Upper lobe of right lung (tissue), 1 donor: ENCODE results near the gene SPOCK1. TPM values are rescaled to one million over a fixed set of nuclear protein-coding genes. Genes with fewer than 3 reads are reported as not detected.

Experiments
- ATAC-seq: fragments of 200-7000 bp; cut with Tn5 transposase; one replicate; pipeline ENCODE4 v1.9.1; 2020; ENCODE audit warnings: mild to moderate bottlenecking, moderate library complexity
- DNase-seq: peaks from one replicate; pipeline ENCODE4 v3.0.0-alpha.2; 2020
- H3K27ac ChIP-seq: fragments of 200-600 bp; one replicate; pipeline ENCODE4 v1.8.0; 2022
- H3K27me3 ChIP-seq: fragments of 200-600 bp; one replicate; pipeline ENCODE4 v1.8.0; 2022; ENCODE audit warnings: mild to moderate bottlenecking
- H3K36me3 ChIP-seq: fragments of 200-600 bp; one replicate; pipeline ENCODE4 v1.8.0; 2022
- H3K4me1 ChIP-seq: fragments of 200-600 bp; one replicate; pipeline ENCODE4 v1.8.0; 2022
- H3K4me3 ChIP-seq: fragments of 200-600 bp; one replicate; pipeline ENCODE4 v1.8.0; 2022; ENCODE audit warnings: mild to moderate bottlenecking
- H3K9me3 ChIP-seq: fragments of 200-600 bp; one replicate; pipeline ENCODE4 v1.8.0; 2022
- intact Hi-C: fragments of 100-400 bp; cut with DNase I; formaldehyde crosslinking; loops from one replicate; pipeline ENCODE4 v1.11.0; 2022
- total RNA-seq: library from RNA; stranded (reverse); fragmentation: NEBNext Ultra II Directional; extraction: Animal tissue kit (Norgen Biotek cat#: 25700); gene quantifications from one replicate; pipeline ENCODE4 v1.2.1, GENCODE V29; 2021
- TF ChIP-seq, protein P1 (sequence below): fragments of 200-600 bp; IDR thresholded peaks from one replicate; pipeline ENCODE4 v1.8.0; 2022; ENCODE audit warnings: antibody characterized with exemption
- donor health status: DM: no; HTN: yes; CAD: no; lungs with severe emphysema.

Gene SPOCK1
- total RNA-seq, 1 donor from 2014 or later = 4.0 TPM

DNA sequence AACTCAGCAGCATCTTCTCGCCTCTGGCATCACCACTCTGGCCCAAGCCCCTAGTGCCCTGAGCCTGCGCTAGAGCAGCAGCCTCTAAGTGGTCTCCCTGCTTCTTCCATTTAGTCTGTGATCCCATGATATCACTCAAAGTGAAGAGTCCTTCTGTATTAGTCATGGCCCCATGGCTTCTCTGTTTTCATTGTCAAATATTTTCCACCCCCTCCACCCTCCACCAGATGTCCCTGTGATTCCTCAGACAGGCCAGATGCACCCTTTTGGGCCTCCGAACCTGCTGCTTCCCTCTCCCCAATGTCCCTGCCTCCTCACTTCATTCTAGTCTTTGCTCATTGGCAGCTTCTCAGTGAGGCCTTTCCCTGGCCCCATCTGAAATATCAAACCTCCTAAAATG lies 299.2 kb downstream of the SPOCK1 start:
- intact Hi-C loops = no loop called here
- H3K9me3 ChIP-seq = no peaks in the 10 kb centered on the region

DNA sequence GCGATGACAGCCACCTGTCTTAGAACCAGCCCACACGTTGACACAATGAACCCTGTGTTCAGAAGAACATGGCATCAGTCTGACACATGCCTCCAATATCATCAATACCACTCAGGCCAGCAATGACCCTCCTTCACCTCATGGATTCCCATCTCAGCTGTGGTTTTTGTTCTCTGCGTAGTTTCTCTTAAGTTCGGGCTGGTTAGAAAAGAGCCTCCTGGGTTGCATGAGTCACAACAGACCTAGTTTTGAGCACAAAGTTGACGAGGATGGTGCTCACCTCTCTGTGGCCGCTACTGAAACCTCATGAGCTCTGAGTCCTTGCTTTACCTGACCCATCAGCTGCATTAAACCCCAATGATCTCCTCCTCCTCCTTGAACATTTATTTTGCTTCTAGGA lies 299.9 kb downstream of the SPOCK1 start:
- ATAC-seq (no peak), DNase-seq (no peak)
- peaks cover 46% of the 10 kb centered on the region for H3K27me3 ChIP-seq
- H3K36me3 ChIP-seq = no peaks in the 10 kb centered on the region
- H3K9me3 ChIP-seq = no peaks in the 10 kb centered on the region
- H3K27ac ChIP-seq = no peak overlapping the region
- intact Hi-C loops = no loop called here
- TF ChIP-seq, protein P1, sequence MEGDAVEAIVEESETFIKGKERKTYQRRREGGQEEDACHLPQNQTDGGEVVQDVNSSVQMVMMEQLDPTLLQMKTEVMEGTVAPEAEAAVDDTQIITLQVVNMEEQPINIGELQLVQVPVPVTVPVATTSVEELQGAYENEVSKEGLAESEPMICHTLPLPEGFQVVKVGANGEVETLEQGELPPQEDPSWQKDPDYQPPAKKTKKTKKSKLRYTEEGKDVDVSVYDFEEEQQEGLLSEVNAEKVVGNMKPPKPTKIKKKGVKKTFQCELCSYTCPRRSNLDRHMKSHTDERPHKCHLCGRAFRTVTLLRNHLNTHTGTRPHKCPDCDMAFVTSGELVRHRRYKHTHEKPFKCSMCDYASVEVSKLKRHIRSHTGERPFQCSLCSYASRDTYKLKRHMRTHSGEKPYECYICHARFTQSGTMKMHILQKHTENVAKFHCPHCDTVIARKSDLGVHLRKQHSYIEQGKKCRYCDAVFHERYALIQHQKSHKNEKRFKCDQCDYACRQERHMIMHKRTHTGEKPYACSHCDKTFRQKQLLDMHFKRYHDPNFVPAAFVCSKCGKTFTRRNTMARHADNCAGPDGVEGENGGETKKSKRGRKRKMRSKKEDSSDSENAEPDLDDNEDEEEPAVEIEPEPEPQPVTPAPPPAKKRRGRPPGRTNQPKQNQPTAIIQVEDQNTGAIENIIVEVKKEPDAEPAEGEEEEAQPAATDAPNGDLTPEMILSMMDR = no peak
- H3K4me3 ChIP-seq = no peak overlapping the region
- no peaks in the 10 kb centered on the region for H3K4me1 ChIP-seq

More for the DNA sequence above, 299.2 kb downstream of the SPOCK1 start:
- no peak for ATAC-seq
- TF ChIP-seq, protein P1 = no peak
- no peaks in the 10 kb centered on the region for H3K36me3 ChIP-seq
- H3K27me3 ChIP-seq = peaks cover 46% of the 10 kb centered on the region
- no peaks in the 10 kb centered on the region for H3K4me1 ChIP-seq
- H3K27ac ChIP-seq = no peak overlapping the region
- no peak for DNase-seq
- H3K4me3 ChIP-seq = no peak overlapping the region

DNA sequence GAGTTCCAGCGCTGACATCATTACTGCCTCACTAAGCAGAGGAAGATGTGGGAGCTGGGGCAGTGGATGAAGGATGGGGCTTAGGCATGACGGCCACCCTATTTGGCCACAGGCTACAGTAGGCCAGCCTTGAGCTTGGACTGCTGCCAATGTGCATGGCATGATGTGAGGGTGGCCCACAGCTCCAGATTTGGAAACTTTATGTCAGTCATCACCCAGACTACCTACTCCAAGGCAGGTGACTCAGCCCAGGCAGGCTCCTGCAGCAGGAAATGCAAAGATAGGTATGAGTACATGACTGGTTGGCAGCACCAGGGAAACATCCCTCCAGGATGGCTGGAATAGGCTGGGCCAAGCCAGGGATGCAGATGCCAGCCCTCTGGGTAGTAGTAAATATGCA lies 303.6 kb downstream of the SPOCK1 start:
- H3K27ac ChIP-seq = no peak overlapping the region
- no peak overlapping the region for H3K4me3 ChIP-seq
- peaks cover 17% of the 10 kb centered on the region for H3K27me3 ChIP-seq
- intact Hi-C loops = no loop called here
- ATAC-seq = no peak
- no peaks in the 10 kb centered on the region for H3K36me3 ChIP-seq
- TF ChIP-seq, protein P1 = no peak
- H3K4me1 ChIP-seq = no peaks in the 10 kb centered on the region
- DNase-seq = no peak
- no peaks in the 10 kb centered on the region for H3K9me3 ChIP-seq

DNA sequence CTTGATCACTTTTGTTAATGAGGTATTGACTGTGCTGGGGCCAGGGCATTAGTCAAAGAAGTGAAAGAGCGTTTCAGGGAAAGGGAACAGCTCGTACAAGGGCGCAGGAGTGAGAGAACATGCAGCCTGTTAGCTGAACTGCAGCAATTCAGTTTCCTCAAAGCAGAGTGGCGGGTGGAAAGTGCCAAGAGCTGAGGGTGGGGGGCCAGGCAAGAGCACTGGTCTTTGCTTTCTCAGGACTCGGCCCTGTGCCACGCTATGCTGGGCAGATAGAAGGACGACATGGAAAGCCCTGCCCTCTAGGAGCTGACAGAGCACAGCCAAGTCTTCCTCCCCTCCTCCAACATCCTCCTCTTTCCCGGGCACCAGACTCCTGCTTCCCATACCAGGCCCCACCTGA lies 304.8 kb downstream of the SPOCK1 start:
- no peaks in the 10 kb centered on the region for H3K9me3 ChIP-seq
- ATAC-seq = no peak
- intact Hi-C loops = no loop called here
- H3K4me1 ChIP-seq = no peaks in the 10 kb centered on the region
- peaks cover 5% of the 10 kb centered on the region for H3K27me3 ChIP-seq
- no peak overlapping the region for H3K4me3 ChIP-seq
- TF ChIP-seq, protein P1 = no peak
- H3K36me3 ChIP-seq = no peaks in the 10 kb centered on the region
- no peak for DNase-seq
- no peak overlapping the region for H3K27ac ChIP-seq

DNA sequence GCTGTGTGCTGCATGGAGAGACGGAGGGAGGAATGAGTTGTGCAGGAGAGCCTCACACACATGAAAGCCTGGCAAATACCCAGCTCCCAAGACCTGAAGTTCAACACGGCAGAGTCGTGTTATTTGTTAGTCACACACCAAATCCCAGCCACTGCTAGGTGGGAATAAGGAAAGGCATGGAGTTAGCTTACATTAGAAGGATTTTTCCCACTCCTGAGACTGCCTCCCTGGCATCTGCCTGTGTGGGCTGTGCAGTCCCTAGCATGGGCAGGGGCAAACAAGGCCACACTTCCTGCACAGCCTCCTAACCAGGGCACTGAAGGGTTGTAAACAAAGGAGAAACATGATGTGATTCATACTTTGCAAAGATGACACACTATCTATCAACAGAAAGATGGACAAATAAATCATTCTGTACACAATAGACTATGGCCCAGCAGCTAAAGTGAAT lies 306.8 kb downstream of the SPOCK1 start:
- intact Hi-C loops = no loop called here
- DNase-seq (no peak), ATAC-seq (no peak)
- Histone ChIP-seq H3K9me3 (no peaks in the 10 kb centered on the region), H3K27me3 (peaks cover 7% of the 10 kb centered on the region), H3K36me3 (no peaks in the 10 kb centered on the region), H3K27ac (no peak overlapping the region), H3K4me1 (no peaks in the 10 kb centered on the region), H3K4me3 (no peak overlapping the region)
- TF ChIP-seq, protein P1 = no peak

DNA sequence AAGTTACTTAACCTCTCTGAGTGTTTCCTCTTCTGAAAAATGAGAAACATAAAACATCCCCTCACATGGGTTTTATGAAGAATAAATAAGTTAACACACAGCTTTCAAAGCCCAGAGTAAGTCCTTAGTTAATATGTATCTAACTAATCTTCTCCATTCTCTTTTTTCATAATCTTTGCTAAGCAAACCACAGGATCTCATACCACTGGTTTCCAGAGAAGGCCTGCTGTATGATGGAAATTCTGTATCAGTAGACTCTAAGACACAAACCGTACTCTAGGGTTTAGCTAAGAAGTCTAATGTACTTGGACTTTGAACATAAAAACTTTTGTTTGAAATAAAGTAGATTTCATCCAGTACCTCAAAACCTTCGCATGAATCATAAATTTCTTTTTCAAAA lies 307.9 kb downstream of the SPOCK1 start:
- ATAC-seq = no peak
- no peak for DNase-seq
- Histone ChIP-seq H3K27me3 (peaks cover 4% of the 10 kb centered on the region), H3K4me3 (no peak overlapping the region), H3K9me3 (no peaks in the 10 kb centered on the region), H3K4me1 (no peaks in the 10 kb centered on the region), H3K36me3 (no peaks in the 10 kb centered on the region), H3K27ac (no peak overlapping the region)
- intact Hi-C loops = no loop called here
- TF ChIP-seq, protein P1 = no peak
